Stomach smooth muscle (tissue), 2 donors: ENCODE measurements around the gene CELA2B.
"Not testable (repeated sequence)": the region's sequence is repeated elsewhere in the genome, so short reads cannot be mapped to it uniquely, and the experiment has no call there.

Experiments
- H3K27ac ChIP-seq: one replicate; pipeline ENCODE4 v1.7.0; 2013; ENCODE audit warnings: mild to moderate bottlenecking, low read length, inconsistent platforms
- H3K27me3 ChIP-seq, 2 donors: one replicate each; pipeline ENCODE4 v1.7.0; 2013; ENCODE audit warnings: low read length in 2 of 2; ENCODE audit not compliant: insufficient read depth in 2 of 2, control insufficient read depth in 1 of 2
- H3K36me3 ChIP-seq, 2 donors: one replicate each; pipeline ENCODE4 v1.7.0; 2013; ENCODE audit warnings: low read length in 2 of 2; ENCODE audit not compliant: control insufficient read depth in 2 of 2, insufficient read depth in 2 of 2
- H3K4me1 ChIP-seq: one replicate; pipeline ENCODE4 v1.7.0; 2013; ENCODE audit warnings: low read length; ENCODE audit not compliant: control insufficient read depth, insufficient read depth
- H3K4me3 ChIP-seq, 2 donors: one replicate each; pipeline ENCODE4 v1.7.0; 2013; ENCODE audit warnings: low read length in 2 of 2
- H3K9ac ChIP-seq, 2 donors: one replicate each; pipeline ENCODE4 v1.7.0; 2013; ENCODE audit warnings: low read length in 2 of 2, mild to moderate bottlenecking in 1 of 2
- H3K9me3 ChIP-seq, 2 donors: one replicate each; pipeline ENCODE4 v1.7.0; 2013; ENCODE audit warnings: low read length in 2 of 2; ENCODE audit not compliant: control insufficient read depth in 2 of 2
- donor health status: healthy.
- donor health status: Pancreatic carcinoma.

Gene CELA2B

DNA sequence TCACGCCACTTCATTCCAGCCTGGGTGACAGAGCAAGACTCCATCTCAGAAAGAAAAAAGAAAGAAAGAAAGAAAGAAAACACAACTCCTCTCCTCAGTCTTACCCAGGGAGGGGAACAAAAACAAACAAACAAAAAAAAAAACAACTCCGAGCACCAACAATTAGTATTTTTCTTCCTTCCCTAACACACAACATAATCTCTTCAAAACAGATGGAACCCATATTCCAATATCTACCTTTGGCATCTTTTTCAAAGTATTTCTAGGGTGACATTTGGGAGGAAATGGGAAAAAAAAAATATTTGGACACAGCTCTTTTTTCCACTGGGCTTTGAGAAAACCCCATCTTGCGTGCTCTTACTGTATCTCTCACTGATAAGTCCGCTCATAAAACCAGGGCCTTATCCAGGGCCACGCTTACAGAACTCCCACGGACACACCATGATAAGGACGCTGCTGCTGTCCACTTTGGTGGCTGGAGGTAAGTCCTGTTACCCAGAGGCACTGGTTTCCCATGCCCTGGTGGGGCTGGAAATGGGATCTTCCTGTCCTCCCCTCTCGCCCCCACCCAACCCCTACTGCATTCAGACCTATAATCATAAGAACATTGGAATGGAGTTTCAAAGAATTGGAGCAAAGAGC is 19.5 kb upstream of the CELA2B start, which contains the start of gene CELA2A:
CELA2A (plus strand) TSS at position 420 of the 642 bp plus-strand sequence; CDS start at position 442, 22 bp downstream.
- H3K27me3 ChIP-seq, result no peaks in the 10 kb centered on the region
- peaks cover 14% of the 10 kb centered on the region for H3K4me1 ChIP-seq
- H3K27ac ChIP-seq, result no peak within 1 kb of the TSS
- H3K4me3 ChIP-seq, result no peak within 1 kb of the TSS
- H3K36me3 ChIP-seq, result no peaks in the 10 kb centered on the region
- H3K9ac ChIP-seq, result no peak within 1 kb of the TSS
- peaks cover 0 to 5% of the 10 kb centered on the region in 2 donors for H3K9me3 ChIP-seq

DNA sequence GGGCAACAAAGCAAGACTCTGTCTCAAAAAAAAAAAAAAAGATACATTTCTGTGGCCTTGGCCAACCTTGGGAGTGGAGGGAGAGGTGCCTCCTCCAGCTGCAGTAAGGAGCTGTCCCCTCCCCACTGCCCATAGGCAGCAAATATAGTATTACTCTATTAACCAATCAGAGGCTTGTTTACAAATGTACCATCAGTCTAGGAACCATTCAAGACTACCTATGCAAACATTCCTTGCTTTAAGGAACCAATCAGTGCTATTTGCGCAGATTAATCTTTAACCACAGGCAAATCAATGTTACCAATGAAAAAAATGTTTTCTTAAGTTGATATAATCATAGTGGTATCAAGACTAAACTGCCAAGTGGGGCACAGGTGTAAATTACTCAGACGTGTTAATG is 18.3 kb upstream of the CELA2B start:
- Histone ChIP-seq H3K4me3 (no peak overlapping the region), H3K9ac (no peak overlapping the region), H3K9me3 (no peaks in the 10 kb centered on the region), H3K27me3 (no peaks in the 10 kb centered on the region), H3K27ac (no peak overlapping the region), H3K4me1 (peaks cover 14% of the 10 kb centered on the region), H3K36me3 (no peaks in the 10 kb centered on the region)

DNA sequence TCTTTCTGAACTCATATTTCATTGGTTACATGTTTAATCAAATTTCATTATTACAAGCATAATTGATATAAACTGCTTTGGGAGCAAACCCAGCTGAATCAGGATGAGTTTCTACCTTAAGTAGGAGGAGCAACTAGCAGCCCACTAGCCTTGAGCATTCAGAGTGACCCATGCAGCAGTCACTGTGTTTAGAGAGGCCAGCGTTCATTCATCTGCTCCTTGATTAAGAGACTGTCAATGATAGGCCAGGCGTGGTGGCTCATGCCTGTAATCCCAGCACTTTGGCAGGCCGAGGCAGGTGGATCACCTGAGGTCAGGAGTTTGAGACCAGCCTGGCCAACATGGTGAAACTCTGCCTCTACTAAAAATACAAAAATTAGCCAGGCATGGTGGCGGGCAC is 17.5 kb upstream of the CELA2B start:
- not testable (repeated sequence) for H3K4me3 ChIP-seq

DNA sequence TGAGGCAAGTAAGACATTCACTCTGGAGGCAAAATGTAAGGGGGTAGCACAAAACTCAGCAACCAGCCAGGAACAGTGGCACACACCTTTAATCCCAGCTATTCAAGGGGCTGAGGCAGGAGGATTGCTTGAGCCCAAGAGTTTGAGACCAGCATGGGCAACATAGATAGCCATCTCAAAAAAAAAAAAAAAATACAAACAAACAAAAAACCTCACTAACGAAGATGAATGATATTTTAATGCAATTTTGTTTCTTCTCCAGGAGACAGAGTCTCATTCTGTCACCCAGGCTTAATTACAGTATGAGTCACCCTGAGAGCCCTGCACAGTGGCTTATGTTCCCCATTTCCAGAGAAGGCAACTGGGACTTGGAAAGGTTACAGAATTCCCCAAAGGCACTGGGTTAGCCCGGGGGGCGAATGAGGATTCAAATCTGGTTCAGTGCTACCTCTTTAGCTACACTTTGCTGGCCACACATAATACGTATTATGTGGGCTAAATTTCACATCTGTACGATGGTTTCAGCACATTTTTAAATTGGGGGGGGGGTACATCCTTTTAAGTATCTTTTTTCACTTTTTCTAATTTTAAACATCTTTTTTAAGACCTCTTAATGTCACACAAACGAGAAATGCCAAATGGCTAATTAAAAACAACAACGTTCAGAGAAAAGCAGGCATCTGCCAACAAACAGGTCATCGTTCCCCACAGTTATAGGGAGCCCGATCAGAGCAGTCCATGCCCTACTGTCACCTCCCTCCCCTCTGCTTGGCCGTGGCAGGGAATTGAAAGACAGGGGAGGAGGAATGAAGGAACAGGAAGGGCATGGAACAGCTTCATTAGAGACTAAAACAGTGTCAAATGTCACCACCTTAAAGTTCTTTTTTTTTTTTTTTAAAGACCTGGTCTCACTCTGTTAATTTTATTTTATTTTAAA is 15.9 kb upstream of the CELA2B start:
- no peak overlapping the region for H3K27ac ChIP-seq
- H3K27me3 ChIP-seq, result no peaks in the 10 kb centered on the region
- no peaks in the 10 kb centered on the region for H3K9me3 ChIP-seq
- H3K36me3 ChIP-seq, result no peaks in the 10 kb centered on the region
- H3K9ac ChIP-seq, result no peak overlapping the region
- H3K4me3 ChIP-seq, result no peak overlapping the region
- peaks cover 5% of the 10 kb centered on the region for H3K4me1 ChIP-seq

More for the DNA sequence above, 17.5 kb upstream of the CELA2B start:
- H3K36me3 ChIP-seq, H3K27ac ChIP-seq, H3K9ac ChIP-seq, H3K9me3 ChIP-seq, H3K27me3 ChIP-seq: not testable (repeated sequence)
- H3K4me1 ChIP-seq, result peaks cover 14% of the 10 kb centered on the region

DNA sequence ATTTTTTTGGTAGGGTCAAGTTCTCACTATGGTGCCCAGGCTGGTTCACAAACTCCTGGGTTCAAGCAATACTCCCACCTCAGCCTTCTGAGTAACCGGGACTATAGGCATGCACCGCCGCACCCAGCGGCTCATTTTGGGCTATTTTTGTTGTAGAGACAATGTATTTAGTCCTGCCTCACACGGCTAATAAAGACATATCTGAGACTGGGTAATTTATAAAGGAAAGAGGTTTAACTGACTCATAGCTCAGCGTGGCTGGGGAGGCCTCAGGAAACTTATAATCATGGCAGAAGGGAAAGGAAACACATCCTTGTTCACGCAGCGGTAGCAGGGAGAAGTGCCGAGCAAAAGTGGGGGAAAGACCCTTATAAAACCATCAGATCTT is 15.2 kb upstream of the CELA2B start:
- Histone ChIP-seq H3K27ac (no peak overlapping the region), H3K9me3 (no peaks in the 10 kb centered on the region), H3K27me3 (no peaks in the 10 kb centered on the region), H3K4me3 (no peak overlapping the region), H3K9ac (no peak overlapping the region), H3K4me1 (peaks cover 5% of the 10 kb centered on the region), H3K36me3 (no peaks in the 10 kb centered on the region)

DNA sequence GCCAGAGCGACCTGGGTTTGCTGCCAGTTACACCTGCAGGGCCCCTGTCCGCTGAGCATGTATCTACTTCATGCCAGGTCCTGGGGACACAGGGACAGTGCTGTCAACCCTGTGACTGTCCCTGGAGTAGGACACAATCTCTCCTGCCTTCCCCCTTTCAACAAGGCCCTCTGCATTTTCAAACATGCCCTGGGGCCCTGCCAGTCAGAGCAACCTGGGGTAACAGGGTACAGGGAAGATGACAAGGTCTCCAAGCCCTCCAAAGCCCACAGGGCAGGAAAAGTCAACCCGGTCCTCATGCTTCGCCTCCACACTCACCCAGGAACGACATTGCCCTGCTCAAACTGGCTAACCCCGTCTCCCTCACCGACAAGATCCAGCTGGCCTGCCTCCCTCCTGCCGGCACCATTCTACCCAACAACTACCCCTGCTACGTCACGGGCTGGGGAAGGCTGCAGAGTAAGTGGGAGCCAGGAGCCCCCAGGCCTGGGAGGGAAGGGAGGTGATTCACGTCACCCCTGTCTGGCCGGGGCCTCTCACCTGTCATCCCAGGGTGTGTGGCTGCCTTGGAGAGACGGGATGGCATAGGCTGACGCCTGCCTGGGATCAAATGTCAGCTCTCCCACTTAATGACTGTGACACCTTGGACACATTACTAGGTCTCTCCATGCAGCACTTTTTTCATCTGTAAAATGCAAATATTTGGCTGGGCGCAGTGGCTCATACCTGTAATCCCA is 12.7 kb upstream of the CELA2B start:
- not testable (repeated sequence) for H3K9me3 ChIP-seq, H3K36me3 ChIP-seq, H3K4me1 ChIP-seq, H3K4me3 ChIP-seq, H3K27me3 ChIP-seq, H3K27ac ChIP-seq, H3K9ac ChIP-seq

DNA sequence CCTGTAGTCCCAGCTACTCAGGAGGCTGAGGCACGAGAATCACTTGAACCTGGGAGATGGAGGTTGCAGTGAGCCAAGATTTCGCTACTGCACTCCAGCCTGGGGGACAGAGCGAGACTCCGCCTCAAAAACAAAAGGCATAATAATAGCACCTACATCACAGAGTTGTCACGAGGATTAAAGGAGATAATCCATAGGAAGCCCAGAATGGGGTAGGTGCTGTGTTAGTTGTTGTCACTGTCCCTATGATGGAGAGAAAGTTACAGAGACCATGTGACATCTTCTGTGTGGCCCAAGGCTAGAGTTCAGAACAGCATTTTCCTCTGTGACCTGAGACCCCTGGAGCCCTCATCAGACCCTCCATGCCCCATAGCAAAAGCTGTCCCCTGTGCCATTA is 12.0 kb upstream of the CELA2B start:
- H3K9me3 ChIP-seq, H3K27me3 ChIP-seq, H3K36me3 ChIP-seq, H3K4me3 ChIP-seq, H3K4me1 ChIP-seq, H3K9ac ChIP-seq, H3K27ac ChIP-seq: not testable (repeated sequence)

DNA sequence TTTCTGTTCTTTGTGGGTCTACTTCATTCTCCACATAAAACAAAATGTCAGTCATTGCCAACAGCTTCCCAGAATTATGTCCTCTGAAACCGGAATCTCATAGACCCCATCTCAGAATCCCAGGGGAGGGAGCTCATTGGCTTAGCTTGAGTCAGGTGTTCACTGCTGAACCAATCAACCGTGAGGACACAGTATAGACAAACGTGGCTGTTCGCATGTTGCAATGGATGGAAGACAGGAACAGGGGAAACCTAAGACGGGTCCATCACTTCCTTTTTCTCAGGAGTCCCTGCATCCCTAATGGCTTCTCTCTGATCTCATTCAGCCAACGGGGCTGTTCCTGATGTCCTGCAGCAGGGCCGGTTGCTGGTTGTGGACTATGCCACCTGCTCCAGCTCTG is 10.2 kb upstream of the CELA2B start:
- peaks cover 11% of the 10 kb centered on the region for H3K4me1 ChIP-seq
- H3K36me3 ChIP-seq, result no peaks in the 10 kb centered on the region
- no peak overlapping the region for H3K27ac ChIP-seq
- H3K4me3 ChIP-seq, result no peak overlapping the region
- no peaks in the 10 kb centered on the region for H3K27me3 ChIP-seq
- H3K9me3 ChIP-seq, result no peaks in the 10 kb centered on the region
- no peak overlapping the region for H3K9ac ChIP-seq

DNA sequence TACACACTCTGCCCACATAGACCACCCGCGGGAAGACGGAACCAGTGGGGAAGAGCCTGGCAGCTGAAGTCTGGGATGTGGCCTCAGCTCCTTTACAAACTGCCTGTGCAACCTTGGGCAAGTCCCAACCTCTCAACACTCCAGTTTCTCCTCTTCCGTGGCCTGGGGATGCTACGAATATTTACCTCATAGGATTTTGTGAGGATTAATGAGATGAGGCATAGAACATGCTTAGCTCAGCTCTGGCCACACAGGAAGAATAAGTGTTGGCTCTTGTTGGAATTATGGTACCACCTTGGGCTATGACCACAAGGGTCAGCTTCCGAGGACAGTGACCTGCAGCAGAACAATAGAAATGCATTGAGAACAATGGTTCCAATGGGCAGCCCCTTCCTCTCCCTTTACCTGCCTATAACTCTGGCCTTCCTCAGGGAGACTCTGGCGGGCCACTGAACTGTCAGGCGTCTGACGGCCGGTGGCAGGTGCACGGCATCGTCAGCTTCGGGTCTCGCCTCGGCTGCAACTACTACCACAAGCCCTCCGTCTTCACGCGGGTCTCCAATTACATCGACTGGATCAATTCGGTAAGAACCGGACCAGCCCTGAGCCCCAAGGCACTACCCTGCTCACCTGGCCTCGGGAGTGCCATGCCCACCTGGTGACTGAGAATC is 8.8 kb upstream of the CELA2B start:
- H3K4me1 ChIP-seq, result peaks cover 11% of the 10 kb centered on the region
- H3K9ac ChIP-seq, H3K36me3 ChIP-seq, H3K27ac ChIP-seq, H3K4me3 ChIP-seq, H3K9me3 ChIP-seq, H3K27me3 ChIP-seq: not testable (repeated sequence)

DNA sequence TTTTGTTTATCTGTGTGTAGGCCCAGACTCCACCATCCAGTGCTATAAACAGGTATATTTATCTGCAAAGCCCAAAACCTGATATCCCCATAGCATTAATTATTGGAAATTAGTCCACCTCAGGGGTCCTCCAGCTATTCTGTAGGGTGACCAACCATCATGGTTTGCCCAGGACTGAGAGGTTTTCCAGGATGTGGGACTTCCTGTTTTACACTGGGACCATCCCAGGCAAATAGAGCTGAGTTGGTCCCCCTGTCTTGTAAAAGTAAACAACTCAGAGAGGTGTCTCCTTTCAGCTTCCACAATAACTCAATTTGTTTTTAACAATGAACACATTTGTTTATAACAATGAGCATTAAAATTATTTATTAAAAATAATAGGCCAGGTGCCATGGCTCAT is 7.8 kb upstream of the CELA2B start:
- Histone ChIP-seq H3K36me3 (no peaks in the 10 kb centered on the region), H3K4me3 (no peak overlapping the region), H3K27me3 (no peaks in the 10 kb centered on the region), H3K9me3 (no peaks in the 10 kb centered on the region), H3K4me1 (peaks cover 11% of the 10 kb centered on the region), H3K27ac (no peak overlapping the region), H3K9ac (no peak overlapping the region)
